Left renal pelvis (tissue), 4 donors: Measurements from ENCODE around the gene SDK1. TPM values are rescaled to one million over a fixed set of nuclear protein-coding genes. Genes with fewer than 3 reads are reported as not detected.
"Not testable (repeated sequence)": the region's sequence is repeated elsewhere in the genome, so short reads cannot be mapped to it uniquely, and the experiment has no call there.

Source experiments
- DNase-seq, 4 donors: peaks; one replicate each; pipeline ENCODE4 v3.0.0-alpha.2; 2013; ENCODE audit warnings: low read depth in 4 of 4, low spot score in 3 of 4
- polyA plus RNA-seq, 4 donors: library from polyadenylated mRNA; unstranded; fragments of 120-200 nt; gene quantifications; one replicate each; pipeline ENCODE4 v1.2.1, GENCODE V29; 2013; ENCODE audit not compliant: insufficient read length in 4 of 4

SDK1 gene
- polyA plus RNA-seq, 4 donors: 4.0 to 8.4 (median 6.3) TPM

GRCh38 chr7:3696113-3696512 is 395.1 kb downstream of the SDK1 start:
- DNase-seq: no peak

- no peak for DNase-seq
These were observed 396.4 kb downstream of the SDK1 start for GRCh38 chr7:3697472-3697871.

- DNase-seq: no peak
These were observed 404.2 kb downstream of the SDK1 start for GRCh38 chr7:3705258-3705657.

GRCh38 chr7:3706091-3706490 is 405.0 kb downstream of the SDK1 start:
- DNase-seq: not testable (repeated sequence)

- DNase-seq: no peak
These were observed 409.1 kb downstream of the SDK1 start for GRCh38 chr7:3710122-3710521.

DNA sequence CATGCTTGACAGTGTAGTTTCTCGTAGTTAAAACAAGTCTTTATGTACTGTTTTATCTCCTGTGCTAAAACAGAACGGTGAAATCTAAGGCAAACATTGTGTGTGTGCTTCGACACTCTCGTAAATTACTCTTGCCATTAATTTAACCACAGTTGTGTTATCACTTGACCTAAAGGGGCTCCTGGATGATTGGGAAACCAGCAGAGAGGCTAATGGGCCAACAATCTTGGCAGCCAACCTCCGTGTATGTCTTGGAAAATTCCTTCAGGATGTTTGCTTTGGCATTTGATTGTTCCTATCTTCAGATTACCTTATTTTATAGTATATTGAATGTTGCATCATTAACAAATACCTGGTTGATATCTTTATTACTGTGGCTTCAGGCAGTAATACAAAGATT is 409.5 kb downstream of the SDK1 start:
- no peak for DNase-seq

GRCh38 chr7:3712841-3713240 is 411.8 kb downstream of the SDK1 start:
- no peak for DNase-seq

DNA sequence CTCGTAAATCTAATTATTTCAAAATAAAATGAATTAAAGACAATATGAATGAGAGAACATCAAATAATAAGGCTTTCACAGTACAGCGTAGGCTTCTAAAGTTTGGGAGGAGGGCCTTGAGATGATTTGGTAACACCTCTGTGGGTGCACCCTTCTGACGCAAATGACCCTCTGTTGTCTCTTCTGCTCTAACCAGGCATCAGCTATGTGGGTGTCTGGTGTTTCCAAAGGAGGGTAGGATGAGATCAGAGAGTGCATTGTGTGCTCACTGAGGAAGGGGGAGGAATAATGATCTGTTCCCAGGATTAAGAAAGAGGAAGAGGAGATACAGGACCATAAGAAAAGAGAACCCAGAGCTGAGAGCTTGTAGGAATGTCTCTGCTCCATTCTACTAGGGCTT is 420.4 kb downstream of the SDK1 start:
- no peak for DNase-seq

GRCh38 chr7:3722396-3722922 is 421.4 kb downstream of the SDK1 start:
- peak in 1 of 4 donors; percentile 16 for DNase-seq

GRCh38 chr7:3725155-3726059 is 424.4 kb downstream of the SDK1 start:
- no peak for DNase-seq

- DNase-seq: no peak
These were observed 429.2 kb downstream of the SDK1 start for GRCh38 chr7:3730276-3730675.

DNA sequence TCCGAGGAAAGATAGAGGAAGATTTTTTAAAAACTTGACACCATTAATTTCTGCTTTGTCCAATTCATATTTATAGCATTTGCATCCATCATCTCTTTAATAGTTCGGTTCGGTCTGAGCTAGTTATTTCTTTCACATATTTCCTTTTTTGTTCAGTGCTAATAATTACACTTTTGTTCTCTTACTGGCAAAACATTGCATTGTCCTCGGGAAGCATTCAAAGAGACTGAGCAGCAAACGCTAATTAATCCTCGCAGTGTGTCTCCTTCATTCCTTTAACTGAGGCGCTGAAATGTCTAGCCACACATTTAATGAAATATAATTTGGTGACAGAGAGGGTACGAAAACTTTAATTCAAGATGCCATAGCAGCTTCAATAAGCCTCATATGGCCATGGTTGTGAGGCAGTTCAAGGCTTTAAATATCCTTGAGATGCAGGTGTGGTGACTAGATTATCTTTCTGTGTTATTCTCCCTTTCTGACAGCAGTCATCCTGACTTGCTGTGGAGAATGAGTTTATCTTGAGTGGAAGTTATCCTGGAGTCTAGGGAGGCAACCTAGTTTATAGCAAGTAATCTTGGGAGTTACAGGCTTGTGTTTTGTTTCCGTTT is 431.4 kb downstream of the SDK1 start:
- DNase-seq: no peak

- no peak for DNase-seq
These were observed 432.6 kb downstream of the SDK1 start for GRCh38 chr7:3733541-3734140.

- no peak for DNase-seq
These were observed 437.9 kb downstream of the SDK1 start for GRCh38 chr7:3738964-3739363.

DNA sequence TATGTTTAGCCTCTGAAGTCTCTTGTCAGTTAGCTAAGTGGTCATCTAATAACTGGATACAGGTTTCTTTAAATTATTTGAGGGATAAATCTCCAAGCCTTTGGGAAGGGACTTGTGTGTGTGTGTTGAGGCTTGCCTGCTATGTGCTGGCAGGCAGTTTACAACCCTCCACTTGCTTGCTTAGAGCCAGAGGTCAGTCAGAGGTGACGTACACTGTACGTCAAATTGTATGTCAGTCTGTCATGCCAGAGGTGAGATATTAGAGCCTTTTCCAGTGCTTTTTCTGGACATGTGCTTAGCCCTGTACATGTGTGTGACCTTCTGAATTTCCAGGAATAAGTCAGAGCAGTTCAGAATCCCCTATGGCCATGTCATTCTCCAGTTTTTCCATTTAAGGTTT is 438.9 kb downstream of the SDK1 start:
- DNase-seq: no peak

DNA sequence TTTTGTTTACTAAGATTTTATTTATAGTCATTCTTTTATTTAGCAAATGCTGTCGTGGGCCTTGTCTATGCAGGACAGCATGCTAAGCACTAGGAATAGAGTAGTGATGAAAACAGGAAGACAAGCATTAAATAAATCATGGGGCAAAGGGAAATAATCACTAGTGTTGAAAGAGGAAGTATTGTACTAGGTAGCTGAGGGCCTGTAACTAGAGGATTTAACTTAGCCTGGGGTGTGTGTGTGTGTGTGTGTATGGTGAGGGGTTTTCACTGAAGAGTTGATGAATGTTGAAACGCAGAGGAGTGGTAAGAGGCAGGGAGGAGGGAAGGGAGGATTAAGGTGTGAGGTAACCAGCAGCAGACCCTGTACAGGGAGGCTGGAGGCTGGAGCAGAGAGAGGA is 446.4 kb downstream of the SDK1 start:
- DNase-seq: no peak

DNA sequence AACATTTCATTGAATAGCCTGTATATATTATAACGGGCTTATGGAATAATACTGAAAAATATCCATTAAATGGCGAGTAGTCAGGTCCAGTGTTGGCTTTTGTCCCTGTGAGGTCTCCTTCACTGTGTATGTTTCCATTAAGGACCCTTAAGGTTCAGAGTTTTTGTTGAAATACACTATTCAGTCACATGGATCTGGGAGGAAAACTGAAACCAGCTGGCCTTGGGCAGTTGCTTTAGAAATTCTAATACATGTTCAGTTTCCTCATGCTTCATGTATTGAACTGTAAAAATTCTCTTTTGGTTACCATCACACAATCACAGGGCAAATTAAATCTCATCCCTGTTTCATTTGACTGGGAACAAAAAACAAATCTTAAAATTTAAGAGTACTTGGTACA is 447.3 kb downstream of the SDK1 start:
- no peak for DNase-seq

- DNase-seq: no peak
These were observed 452.8 kb downstream of the SDK1 start for GRCh38 chr7:3753868-3754267.

DNA sequence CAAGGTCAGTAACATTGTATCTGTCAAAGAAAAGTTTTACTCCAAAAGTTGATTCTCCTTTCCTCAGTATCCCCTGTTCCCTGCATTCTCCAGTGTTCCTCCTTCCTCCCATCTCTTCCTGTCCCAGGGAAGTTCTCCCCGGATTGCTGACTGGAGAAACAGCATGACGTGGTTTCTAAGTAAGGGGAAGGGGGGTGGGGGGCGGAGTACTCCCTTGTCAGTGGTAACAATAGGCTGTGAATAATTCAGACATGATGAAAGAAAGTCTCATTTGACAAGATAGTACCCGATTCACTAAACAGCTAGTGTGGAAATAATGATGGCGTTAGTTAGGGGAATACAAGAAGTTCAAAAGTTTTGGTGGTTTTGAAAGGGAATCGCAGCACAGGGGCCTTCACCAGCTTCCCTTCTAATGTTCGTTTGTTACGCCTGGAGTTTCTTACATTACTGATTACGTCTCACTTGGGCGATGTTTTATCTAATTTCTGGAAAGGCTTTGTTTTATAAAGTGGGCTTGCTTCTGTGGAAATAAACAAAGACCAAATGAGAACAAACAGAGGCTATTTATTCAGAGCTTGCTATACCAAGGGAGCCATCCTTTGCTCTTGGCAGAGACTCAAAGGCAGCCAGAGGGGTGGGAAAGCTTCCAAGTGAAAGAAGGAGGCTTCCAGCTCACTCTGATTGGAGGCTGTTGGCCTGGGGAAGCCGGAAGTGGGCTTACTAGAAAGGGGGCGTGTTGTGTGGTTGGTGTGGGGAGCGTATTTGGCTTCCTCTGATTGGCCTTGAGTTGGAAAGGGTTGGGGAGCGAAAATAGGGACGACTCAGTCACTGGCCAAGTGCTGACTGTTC is 453.7 kb downstream of the SDK1 start:
- no peak for DNase-seq

DNA sequence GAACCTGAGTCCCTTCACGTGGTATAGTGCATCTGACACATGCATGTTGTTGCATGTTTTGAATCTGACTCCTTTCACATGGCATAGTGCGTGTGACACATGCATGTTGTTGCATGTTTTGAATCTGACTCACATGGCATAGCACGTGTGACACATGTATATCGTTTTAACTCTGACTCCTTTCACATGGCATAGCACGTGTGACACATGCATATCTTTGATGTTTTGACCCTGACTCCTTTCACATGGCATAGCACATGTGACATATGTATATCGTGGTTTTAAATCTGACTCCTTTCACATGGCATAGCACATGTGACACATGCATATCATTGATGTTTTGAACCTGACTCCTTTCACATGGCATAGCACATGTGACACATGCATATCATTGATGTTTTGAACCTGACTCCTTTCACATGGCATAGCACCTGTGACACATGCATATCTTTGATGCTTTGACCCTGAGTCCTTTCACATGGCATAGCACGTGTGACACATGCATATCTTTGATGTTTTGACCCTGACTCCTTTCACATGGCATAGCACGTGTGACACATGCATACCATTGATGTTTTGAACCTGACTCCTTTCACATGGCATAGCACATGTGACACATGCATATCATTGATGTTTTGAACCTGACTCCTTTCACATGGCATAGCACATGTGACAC is 454.9 kb downstream of the SDK1 start:
- not testable (repeated sequence) for DNase-seq
